ENCODE measurements around the gene ANKRD13B. TPM values are rescaled to one million over a fixed set of nuclear protein-coding genes. Genes with fewer than 3 reads are reported as not detected.

The ANKRD13B gene
- polyA plus RNA-seq, 1 experiment, result 2.5 TPM

DNA sequence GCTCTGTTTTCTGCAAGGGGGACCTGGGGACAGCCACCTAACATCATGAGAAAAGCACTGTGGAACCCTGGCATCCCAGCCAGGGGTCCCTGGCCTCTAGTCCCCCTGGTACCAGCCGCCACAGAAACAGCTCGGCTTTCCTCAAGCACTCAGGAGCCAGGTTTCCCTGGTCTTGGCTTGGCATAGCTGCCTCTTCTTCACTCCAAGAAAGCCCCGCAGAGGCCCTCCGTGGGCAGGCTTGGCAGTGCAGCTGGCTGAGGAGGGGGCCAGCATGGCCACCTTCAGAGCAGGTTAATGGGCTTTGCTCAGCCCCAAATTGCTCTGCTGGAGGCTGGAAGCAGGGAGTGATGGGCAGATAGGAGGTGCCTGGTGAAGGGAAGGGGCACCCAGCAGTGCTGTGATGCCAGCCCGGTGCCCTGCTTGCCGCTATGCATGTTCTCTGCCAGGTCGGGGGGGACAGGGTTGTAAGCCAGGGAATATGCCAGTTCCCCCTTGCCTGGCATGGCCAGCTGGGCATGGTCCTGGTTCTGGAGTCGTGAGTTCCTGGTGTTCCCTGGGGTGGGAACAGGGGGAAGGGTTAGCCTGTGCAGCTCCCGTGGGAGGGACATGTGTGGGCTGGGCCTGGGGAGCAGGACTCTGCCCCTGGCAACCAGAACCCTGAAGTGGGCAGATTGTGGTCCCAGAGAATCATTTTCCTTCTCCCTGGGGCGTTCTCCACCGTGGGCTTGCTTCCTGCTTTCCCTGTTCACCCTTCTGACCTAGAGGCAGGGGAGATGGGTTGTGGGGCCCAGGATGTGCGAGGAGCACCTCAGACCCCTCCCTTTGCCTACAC, 3.2 kb downstream of the ANKRD13B start:
- Histone ChIP-seq H3K27ac (ENCODE audit: low read depth, low read length) (no peak overlapping the region), H3K9me3 (ENCODE audit: control insufficient read depth, insufficient read depth, low read length) (no peaks in the 10 kb centered on the region; the same call in 1 of the 2 replicates), H3K27me3 (ENCODE audit: control insufficient read depth, insufficient read depth, low read length) (no peaks in the 10 kb centered on the region), H3K4me3 (ENCODE audit: low read depth, low read length) (no peak overlapping the region)
- DNase-seq (ENCODE audit: low read depth, low spot score), result no peak
- ChIA-PET CTCF (interaction anchor here (1.1 kb wide), 1 partner anchor 226 kb away, joined by 3 read pairs; no protein-coding TSS in a partner anchor), POLR2A (no interaction called here)
- TF ChIP-seq, protein P1, sequence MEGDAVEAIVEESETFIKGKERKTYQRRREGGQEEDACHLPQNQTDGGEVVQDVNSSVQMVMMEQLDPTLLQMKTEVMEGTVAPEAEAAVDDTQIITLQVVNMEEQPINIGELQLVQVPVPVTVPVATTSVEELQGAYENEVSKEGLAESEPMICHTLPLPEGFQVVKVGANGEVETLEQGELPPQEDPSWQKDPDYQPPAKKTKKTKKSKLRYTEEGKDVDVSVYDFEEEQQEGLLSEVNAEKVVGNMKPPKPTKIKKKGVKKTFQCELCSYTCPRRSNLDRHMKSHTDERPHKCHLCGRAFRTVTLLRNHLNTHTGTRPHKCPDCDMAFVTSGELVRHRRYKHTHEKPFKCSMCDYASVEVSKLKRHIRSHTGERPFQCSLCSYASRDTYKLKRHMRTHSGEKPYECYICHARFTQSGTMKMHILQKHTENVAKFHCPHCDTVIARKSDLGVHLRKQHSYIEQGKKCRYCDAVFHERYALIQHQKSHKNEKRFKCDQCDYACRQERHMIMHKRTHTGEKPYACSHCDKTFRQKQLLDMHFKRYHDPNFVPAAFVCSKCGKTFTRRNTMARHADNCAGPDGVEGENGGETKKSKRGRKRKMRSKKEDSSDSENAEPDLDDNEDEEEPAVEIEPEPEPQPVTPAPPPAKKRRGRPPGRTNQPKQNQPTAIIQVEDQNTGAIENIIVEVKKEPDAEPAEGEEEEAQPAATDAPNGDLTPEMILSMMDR (IDR thresholded peaks at IDR 0.05; ENCODE audit: low read depth, low read length), result no peak

DNA sequence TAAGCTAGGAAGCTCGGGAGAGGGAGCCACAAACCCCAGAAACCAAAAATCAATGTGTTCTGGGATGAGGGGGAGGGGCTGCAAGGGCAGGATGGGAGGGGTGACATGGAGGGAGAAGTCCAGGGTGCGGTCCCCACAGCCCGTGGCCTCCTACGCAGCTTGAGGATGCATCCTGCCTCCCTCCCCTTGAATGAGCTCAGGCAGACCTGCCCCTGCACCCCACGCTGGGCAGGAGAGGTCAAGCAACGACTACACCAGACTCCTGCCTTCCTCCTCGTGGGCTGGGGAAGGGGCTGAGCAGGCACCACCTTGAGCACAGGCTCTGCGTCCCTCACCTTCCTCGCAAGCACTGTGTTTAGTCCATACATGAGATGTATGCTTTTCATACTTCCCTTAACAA, 3.9 kb downstream of the ANKRD13B start:
- Histone ChIP-seq H3K27ac (ENCODE audit: low read depth, low read length) (no peak overlapping the region), H3K9me3 (ENCODE audit: control insufficient read depth, insufficient read depth, low read length) (no peaks in the 10 kb centered on the region; the same call in 1 of the 2 replicates), H3K27me3 (ENCODE audit: control insufficient read depth, insufficient read depth, low read length) (no peaks in the 10 kb centered on the region), H3K4me3 (ENCODE audit: low read depth, low read length) (no peak overlapping the region)
- POLR2A ChIA-PET, result interaction anchor here (1.1 kb wide), 1 partner anchor 18 kb away, joined by 4 read pairs; no protein-coding TSS in a partner anchor
- no peak for DNase-seq (ENCODE audit: low read depth, low spot score)
- TF ChIP-seq, protein P1 (IDR thresholded peaks at IDR 0.05; ENCODE audit: low read depth, low read length), result no peak
- CTCF ChIA-PET, result interaction anchor here (1.1 kb wide), 1 partner anchor 227 kb away, joined by 3 read pairs; no protein-coding TSS in a partner anchor

DNA sequence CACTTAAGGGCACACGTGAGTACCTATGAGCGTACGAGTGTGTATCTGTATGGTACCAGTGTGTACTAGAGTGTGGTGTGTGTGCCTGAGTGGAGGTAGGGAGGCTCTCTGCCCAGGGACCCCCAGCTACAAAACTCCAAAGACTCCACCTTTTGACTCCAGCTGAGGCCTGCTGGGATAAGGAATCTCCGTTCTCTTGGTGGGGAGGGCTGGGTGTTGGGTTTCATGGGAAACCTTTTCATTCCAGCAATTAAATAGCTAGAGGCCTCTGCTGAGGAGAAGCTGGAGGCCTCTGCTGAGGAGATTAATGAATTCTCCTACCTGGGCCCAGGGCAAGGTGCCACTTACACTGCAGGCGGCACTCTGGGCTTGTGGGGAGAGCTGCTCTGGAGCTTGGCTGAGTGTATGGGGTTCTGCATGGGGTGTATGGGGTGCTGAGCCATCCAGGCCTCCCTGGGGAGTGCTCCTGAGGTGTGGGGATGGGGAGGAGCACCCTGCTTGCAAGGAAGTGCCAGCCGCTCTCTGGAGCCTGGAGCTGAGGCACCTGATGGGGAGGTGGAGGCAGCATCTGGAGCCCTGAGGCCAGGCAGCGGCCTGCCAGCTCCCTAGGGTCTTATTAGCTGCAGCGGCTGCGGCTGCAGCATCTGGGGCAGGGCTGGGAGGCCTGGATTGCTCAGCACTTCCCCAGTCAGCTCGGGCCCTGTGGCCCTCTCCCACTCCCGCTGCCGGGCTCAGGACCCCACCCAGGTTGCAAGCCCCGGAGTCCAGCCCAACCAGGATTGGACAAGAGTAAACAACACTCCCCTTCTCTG, 4.6 kb downstream of the ANKRD13B start:
- CTCF ChIA-PET, result interaction anchor here (0.5 to 1.1 kb wide), 2 partner anchors 182 to 227 kb away, joined by 3 read pairs; no protein-coding TSS in a partner anchor
- Histone ChIP-seq H3K27me3 (ENCODE audit: control insufficient read depth, insufficient read depth, low read length) (no peaks in the 10 kb centered on the region), H3K9me3 (ENCODE audit: control insufficient read depth, insufficient read depth, low read length) (no peaks in the 10 kb centered on the region; the same call in 1 of the 2 replicates), H3K4me3 (ENCODE audit: low read depth, low read length) (no peak overlapping the region), H3K27ac (ENCODE audit: low read depth, low read length) (no peak overlapping the region)
- DNase-seq (ENCODE audit: low read depth, low spot score), result no peak
- TF ChIP-seq, protein P1 (IDR thresholded peaks at IDR 0.05; ENCODE audit: low read depth, low read length), result no peak
- POLR2A ChIA-PET, result interaction anchor here (0.5 to 1.1 kb wide), 2 partner anchors 9 to 17 kb away, joined by 4 to 10 read pairs; no protein-coding TSS in a partner anchor

DNA sequence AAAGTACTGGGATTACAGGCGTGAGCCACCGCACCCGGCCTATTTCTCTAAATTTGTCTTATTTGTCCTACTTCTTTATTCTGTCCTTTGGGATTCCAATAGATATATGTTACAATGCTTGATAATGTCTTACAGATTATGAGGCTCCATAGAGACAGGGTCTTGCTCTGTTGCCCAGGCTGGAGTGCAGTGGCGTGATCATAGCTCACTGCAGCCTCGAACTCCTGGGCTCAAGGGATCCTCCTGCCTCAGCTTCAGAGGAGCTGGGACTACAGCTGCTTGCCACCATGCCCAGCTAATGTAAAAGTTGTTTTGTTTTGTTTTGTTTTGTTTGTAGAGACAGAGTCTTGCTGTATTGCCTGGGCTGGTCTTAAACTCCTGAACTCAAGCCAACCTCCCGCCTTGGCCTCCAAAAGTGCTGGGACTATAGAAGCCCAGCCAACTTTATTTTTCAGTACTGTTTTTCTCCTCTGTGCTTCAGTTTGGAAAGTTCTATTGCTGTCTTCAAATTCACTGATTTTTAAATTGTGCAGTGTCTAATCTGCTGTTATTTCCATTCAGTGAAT, 10.3 kb downstream of the ANKRD13B start:
- ChIA-PET CTCF (no interaction called here), POLR2A (no interaction called here)
- Histone ChIP-seq H3K9me3 (ENCODE audit: control insufficient read depth, insufficient read depth, low read length) (no peaks in the 10 kb centered on the region), H3K27ac (ENCODE audit: low read depth, low read length) (no peak overlapping the region), H3K4me3 (ENCODE audit: low read depth, low read length) (no peak overlapping the region), H3K27me3 (ENCODE audit: control insufficient read depth, insufficient read depth, low read length) (no peaks in the 10 kb centered on the region)
- no peak for DNase-seq (ENCODE audit: low read depth, low spot score)
- TF ChIP-seq, protein P1 (IDR thresholded peaks at IDR 0.05; ENCODE audit: low read depth, low read length), result no peak
